Progenitor cell of endocrine pancreas (in vitro differentiated cells): ENCODE measurements around the gene TIMM17B. TPM values are rescaled to one million over a fixed set of nuclear protein-coding genes. Genes with fewer than 3 reads are reported as not detected.

Experiments used
- DNase-seq: peaks from one replicate; pipeline ENCODE4 v3.0.0; 2021; ENCODE audit warnings: low spot score; ENCODE audit not compliant: unreplicated experiment
- H3K27ac Mint-ChIP-seq: 2 replicates; pipeline ENCODE4 v1.8.0; 2021; ENCODE audit warnings: mild to moderate bottlenecking, moderate library complexity, mixed read lengths
- H3K27me3 Mint-ChIP-seq: 2 replicates; pipeline ENCODE4 v1.8.0; 2021; ENCODE audit warnings: mixed read lengths
- H3K36me3 Mint-ChIP-seq: 2 replicates; pipeline ENCODE4 v1.8.0; 2022; ENCODE audit warnings: mixed read lengths; ENCODE audit not compliant: insufficient read depth
- H3K4me1 Mint-ChIP-seq: 2 replicates; pipeline ENCODE4 v1.8.0; 2021; ENCODE audit warnings: low read depth, mixed read lengths
- H3K4me3 Mint-ChIP-seq: 2 replicates; pipeline ENCODE4 v1.8.0; 2021; ENCODE audit warnings: low read depth, mild to moderate bottlenecking, moderate library complexity, mixed read lengths
- H3K9me3 Mint-ChIP-seq: 2 replicates; pipeline ENCODE4 v1.8.0; 2021; ENCODE audit warnings: low read depth, mixed read lengths
- total RNA-seq: library from RNA; stranded (reverse); gene quantifications from 2 replicates; pipeline ENCODE4 v1.2.1, GENCODE V29; 2021
- TF ChIP-seq, protein P1 (sequence below): fragments of 200-600 bp; sonication (generic); IDR thresholded peaks from one replicate; pipeline ENCODE4 v1.5.0; 2021; ENCODE audit warnings: antibody characterized with exemption, mild to moderate bottlenecking; ENCODE audit not compliant: unreplicated experiment

Gene TIMM17B
- total RNA-seq, 1 donor from 2014 or later, result 68.1 TPM

DNA sequence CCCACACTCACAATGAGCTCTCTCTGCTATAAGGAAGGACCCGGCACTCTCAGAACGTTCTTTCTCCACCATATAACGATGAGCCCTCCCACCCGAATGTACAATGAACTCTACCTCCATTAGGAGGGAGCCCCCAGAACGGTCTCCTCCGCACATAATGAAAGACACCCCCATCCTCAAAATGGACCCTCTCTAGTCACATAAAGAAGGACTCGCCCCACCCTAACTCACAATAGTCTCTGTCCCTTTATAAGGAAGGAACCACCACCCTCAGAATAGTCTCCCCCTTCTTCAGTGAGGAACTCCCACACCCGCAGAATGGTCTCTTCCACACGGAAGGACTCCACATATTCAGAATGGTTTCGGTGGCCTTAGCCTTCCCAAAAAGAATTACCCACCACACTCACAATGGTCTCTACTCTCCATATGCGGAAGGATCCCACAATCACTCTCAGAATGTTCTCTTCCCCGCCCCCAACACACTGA is 13.4 kb upstream of the TIMM17B start:
- TF ChIP-seq, protein P1, sequence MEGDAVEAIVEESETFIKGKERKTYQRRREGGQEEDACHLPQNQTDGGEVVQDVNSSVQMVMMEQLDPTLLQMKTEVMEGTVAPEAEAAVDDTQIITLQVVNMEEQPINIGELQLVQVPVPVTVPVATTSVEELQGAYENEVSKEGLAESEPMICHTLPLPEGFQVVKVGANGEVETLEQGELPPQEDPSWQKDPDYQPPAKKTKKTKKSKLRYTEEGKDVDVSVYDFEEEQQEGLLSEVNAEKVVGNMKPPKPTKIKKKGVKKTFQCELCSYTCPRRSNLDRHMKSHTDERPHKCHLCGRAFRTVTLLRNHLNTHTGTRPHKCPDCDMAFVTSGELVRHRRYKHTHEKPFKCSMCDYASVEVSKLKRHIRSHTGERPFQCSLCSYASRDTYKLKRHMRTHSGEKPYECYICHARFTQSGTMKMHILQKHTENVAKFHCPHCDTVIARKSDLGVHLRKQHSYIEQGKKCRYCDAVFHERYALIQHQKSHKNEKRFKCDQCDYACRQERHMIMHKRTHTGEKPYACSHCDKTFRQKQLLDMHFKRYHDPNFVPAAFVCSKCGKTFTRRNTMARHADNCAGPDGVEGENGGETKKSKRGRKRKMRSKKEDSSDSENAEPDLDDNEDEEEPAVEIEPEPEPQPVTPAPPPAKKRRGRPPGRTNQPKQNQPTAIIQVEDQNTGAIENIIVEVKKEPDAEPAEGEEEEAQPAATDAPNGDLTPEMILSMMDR, result no peak
- Mint-ChIP-seq H3K9me3 (peaks cover 8% of the 10 kb centered on the region), H3K27me3 (no peaks in the 10 kb centered on the region), H3K4me3 (peak overlapping the region; percentile 88), H3K27ac (peak overlapping the region; percentile 97), H3K4me1 (peaks cover 18% of the 10 kb centered on the region), H3K36me3 (peaks cover 10% of the 10 kb centered on the region)
- DNase-seq, result no peak

DNA sequence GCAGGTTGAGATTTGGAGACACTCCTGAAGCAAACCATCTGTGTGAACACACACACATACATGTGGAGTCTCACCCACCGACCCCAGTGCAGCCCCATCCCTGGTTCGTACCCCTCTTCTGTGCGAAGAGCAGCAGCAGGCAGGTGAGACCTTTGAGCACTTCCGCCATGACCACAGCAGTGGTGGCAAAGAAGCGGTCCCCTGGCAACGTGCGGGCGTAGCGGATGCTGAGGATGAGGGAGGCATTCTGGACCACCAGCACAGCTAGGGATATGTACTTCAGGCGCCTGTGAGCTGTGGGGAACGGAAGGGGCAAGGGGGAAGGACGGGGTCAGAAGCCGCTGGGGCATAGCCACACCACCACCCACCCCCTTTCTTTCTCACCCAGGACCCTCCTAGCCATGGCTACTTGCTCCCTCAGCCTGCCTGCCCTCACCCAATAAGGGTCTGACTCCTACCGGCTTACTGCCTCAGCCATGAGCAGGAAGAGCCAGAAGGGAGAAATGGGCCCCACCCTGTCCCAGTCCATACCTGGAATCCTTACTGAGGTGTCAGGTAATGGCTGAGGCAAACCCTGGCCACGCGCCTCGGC is 12.2 kb upstream of the TIMM17B start:
- TF ChIP-seq, protein P1, result no peak
- Mint-ChIP-seq H3K4me1 (peaks cover 17% of the 10 kb centered on the region), H3K4me3 (peak overlapping the region; percentile 88), H3K27ac (no peak overlapping the region), H3K9me3 (peaks cover 8% of the 10 kb centered on the region), H3K36me3 (peaks cover 10% of the 10 kb centered on the region), H3K27me3 (no peaks in the 10 kb centered on the region)
- DNase-seq, result no peak

DNA sequence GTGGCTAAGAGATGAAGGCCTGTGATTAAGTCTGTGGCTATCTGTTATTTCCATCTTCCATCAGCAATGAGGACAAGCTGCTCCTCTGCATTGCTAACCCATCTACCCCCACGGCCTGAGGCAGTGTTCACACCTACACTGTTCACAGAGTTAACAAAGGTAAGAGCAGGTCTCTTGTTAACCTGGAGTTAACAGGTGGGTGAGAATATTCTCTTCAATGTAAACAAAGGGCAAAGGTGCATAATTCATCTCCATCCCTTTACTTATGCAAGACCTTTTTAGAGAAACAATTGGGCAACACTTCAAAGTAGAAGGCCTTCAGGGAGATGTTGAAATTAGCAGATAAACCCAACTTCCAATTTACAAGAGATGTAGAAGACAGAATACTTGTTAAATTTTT is 11.0 kb upstream of the TIMM17B start:
- DNase-seq, result no peak
- Mint-ChIP-seq H3K4me1 (peaks cover 17% of the 10 kb centered on the region), H3K27me3 (no peaks in the 10 kb centered on the region), H3K36me3 (peaks cover 10% of the 10 kb centered on the region), H3K4me3 (no peak overlapping the region), H3K9me3 (peaks cover 8% of the 10 kb centered on the region), H3K27ac (no peak overlapping the region)
- TF ChIP-seq, protein P1, result no peak

DNA sequence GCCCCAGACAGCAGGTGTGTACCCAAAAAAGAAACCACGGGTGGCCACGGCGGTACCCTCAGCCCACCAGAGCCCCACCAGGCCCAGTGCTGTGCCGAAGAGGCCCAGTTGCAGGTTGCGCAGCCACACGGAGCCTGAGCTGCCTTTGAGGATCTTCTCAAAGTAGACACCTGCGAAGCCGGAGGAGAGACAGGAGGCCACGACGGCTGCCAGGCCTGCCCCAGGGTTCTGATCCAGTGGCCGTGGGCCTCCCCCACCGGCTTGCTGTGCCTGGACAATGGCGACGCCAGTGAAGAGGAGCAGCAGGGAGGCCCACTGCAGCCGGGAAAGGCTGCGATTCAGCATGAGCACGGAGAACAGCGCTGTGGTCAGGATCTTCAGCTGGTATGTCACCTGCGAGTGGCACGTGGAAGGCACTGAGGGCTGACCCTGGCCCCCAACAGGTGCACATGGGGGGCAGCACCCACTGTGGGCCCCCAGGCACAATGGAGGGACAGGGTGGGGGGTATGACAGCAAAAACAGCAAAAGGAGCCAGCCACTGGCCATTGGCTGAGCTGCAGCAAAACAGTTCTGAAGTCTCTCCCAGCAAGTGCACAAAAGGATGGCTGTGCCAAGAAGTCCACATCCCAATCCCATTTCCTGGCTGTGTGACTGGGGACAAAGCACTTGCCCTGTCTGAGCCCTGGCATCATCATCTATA is 7.7 kb upstream of the TIMM17B start:
- H3K4me1 Mint-ChIP-seq, result no peaks in the 10 kb centered on the region
- H3K27me3 Mint-ChIP-seq, result no peaks in the 10 kb centered on the region
- no peak overlapping the region for H3K27ac Mint-ChIP-seq
- TF ChIP-seq, protein P1, result no peak
- H3K9me3 Mint-ChIP-seq, result peaks cover 3% of the 10 kb centered on the region
- no peak overlapping the region for H3K4me3 Mint-ChIP-seq
- DNase-seq, result no peak
- H3K36me3 Mint-ChIP-seq, result peaks cover 6% of the 10 kb centered on the region

DNA sequence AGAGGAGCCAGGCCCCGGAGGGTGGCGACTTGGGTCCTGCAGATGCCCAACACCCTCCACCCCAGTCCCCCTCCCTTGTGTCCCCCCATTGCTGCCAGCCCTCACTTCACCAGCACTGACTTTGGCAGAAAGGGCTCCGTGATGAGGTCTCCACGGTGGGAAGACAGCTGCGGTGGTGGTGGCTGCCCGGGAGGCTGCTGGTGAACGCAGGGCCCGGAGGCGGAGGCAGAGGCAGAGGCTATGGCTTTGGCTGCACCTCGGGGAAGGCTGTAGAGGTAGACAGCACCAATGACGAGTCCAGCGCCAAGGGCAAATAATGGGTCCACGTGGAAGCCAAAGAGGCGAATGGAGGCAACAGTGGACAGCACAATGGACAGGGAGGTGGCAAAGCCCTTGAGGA is 7.1 kb upstream of the TIMM17B start:
- TF ChIP-seq, protein P1, result no peak

More for the DNA sequence above, 7.1 kb upstream of the TIMM17B start:
- Mint-ChIP-seq H3K4me3 (no peak overlapping the region), H3K36me3 (peaks cover 6% of the 10 kb centered on the region), H3K27me3 (no peaks in the 10 kb centered on the region), H3K27ac (no peak overlapping the region), H3K4me1 (no peaks in the 10 kb centered on the region), H3K9me3 (peaks cover 3% of the 10 kb centered on the region)
- DNase-seq, result no peak
